HG02610 (cell line): ENCODE results near the gene PPM1E.

ENCODE experiments used
- ATAC-seq: cut with Tn5 transposase; IDR thresholded peaks from one replicate; pipeline ENCODE4 v1.9.1; 2021; ENCODE audit warnings: mild to moderate bottlenecking, moderate library complexity; ENCODE audit not compliant: unreplicated experiment

Gene PPM1E

GRCh38 chr17:59030811-59031210, 275.2 kb downstream of the PPM1E start:
- ATAC-seq: no peak
